Vagina (tissue), 2 donors: ENCODE results near the gene NUP210L. TPM values are rescaled to one million over a fixed set of nuclear protein-coding genes. Genes with fewer than 3 reads are reported as not detected.

Source experiments
- DNase-seq, 2 donors: peaks; one replicate each; pipeline ENCODE4 v3.0.0-alpha.2; 2017; ENCODE audit errors: extremely low spot score in 2 of 2
- H3K27ac ChIP-seq: fragments of 200-600 bp; sonication (generic); one replicate; pipeline ENCODE4 v1.5.1; 2019
- H3K27me3 ChIP-seq: fragments of 200-600 bp; sonication (generic); one replicate; pipeline ENCODE4 v1.5.1; 2019
- H3K36me3 ChIP-seq, 2 donors: fragments of 200-600 bp; sonication (generic); one replicate each; pipeline ENCODE4 v1.5.1; 2017 to 2019
- H3K4me1 ChIP-seq: fragments of 200-600 bp; sonication (generic); one replicate; pipeline ENCODE4 v1.5.1; 2019
- H3K4me3 ChIP-seq, 2 donors: fragments of 200-600 bp; sonication (generic); 1 replicate in 1 of 2; 2 replicates in 1 of 2; pipeline ENCODE4 v1.5.1; 2016 to 2019
- H3K9me3 ChIP-seq: fragments of 200-600 bp; sonication (generic); one replicate; pipeline ENCODE4 v1.5.1; 2019
- POLR2A ChIP-seq, 2 donors: fragments of 450-650 bp; IDR thresholded peaks; one replicate each; pipeline ENCODE4 v1.6.1; 2017; ENCODE audit warnings: antibody characterized with exemption in 2 of 2, mild to moderate bottlenecking in 2 of 2, moderate library complexity in 2 of 2
- POLR2AphosphoS5 ChIP-seq, 2 donors: sonication (generic); formaldehyde crosslinking; IDR thresholded peaks; one replicate each; pipeline ENCODE4 v1.9.0; 2017; ENCODE audit warnings: antibody characterized with exemption in 2 of 2, mild to moderate bottlenecking in 2 of 2, low read depth in 1 of 2; ENCODE audit not compliant: insufficient read depth in 1 of 2
- intact Hi-C: fragments of 100-400 bp; cut with DNase I; formaldehyde crosslinking; loops from one replicate; pipeline ENCODE4 v1.15.1; 2023
- total RNA-seq: library from RNA; depleted of rRNA; stranded (reverse); fragments of >200 nt; gene quantifications from one replicate; pipeline ENCODE4 v1.2.3, GENCODE V29; 2016
- TF ChIP-seq, protein P1 (sequence below), 3 experiments: fragments of 450-650 bp in 2 of 3; fragments of 200-600 bp in 1 of 3; sonication (generic) in 1 of 3; IDR thresholded peaks; one replicate each; pipeline ENCODE4 v1.5.1; 2017 to 2019; ENCODE audit warnings: antibody characterized with exemption in 3 of 3, mild to moderate bottlenecking in 2 of 3, moderate library complexity in 2 of 3

NUP210L gene
- total RNA-seq, 1 donor from 2014 or later: not detected

DNA sequence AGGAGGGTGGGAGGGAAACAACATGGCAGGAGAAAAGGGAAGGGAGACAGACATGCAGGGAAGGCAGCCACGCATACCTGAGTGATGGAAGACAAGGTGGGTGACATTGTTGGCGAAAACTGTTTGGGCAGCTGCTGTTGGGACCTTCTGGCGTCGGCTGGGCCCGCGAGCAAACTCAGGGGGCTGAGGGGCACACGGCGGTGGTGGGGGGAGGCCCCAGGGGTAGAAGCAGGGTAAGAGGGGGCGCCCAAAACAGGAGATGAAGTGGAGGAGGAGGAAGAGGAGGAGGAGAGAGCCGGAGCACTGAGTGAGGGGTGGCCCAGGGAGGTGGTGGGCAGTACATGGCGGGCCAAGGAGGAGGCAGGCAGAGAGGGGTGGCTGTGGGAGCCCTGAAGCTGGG, 203.7 kb downstream of the NUP210L start:
- no peak overlapping the region for H3K27ac ChIP-seq
- H3K4me1 ChIP-seq: peaks cover 26% of the 10 kb centered on the region
- no peak overlapping the region for H3K4me3 ChIP-seq
- no peak for DNase-seq
- no peaks in the 10 kb centered on the region for H3K27me3 ChIP-seq
- TF ChIP-seq POLR2A (IDR thresholded peaks at IDR 0.05) (no peak), POLR2AphosphoS5 (IDR thresholded peaks at IDR 0.05; ENCODE audit: insufficient read depth in 1 of 2, low read depth in 1 of 2) (no peak)
- TF ChIP-seq, protein P1, sequence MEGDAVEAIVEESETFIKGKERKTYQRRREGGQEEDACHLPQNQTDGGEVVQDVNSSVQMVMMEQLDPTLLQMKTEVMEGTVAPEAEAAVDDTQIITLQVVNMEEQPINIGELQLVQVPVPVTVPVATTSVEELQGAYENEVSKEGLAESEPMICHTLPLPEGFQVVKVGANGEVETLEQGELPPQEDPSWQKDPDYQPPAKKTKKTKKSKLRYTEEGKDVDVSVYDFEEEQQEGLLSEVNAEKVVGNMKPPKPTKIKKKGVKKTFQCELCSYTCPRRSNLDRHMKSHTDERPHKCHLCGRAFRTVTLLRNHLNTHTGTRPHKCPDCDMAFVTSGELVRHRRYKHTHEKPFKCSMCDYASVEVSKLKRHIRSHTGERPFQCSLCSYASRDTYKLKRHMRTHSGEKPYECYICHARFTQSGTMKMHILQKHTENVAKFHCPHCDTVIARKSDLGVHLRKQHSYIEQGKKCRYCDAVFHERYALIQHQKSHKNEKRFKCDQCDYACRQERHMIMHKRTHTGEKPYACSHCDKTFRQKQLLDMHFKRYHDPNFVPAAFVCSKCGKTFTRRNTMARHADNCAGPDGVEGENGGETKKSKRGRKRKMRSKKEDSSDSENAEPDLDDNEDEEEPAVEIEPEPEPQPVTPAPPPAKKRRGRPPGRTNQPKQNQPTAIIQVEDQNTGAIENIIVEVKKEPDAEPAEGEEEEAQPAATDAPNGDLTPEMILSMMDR (IDR thresholded peaks at IDR 0.05): no peak
- H3K9me3 ChIP-seq: no peaks in the 10 kb centered on the region
- H3K36me3 ChIP-seq: peaks cover 0 to 62% of the 10 kb centered on the region in 2 donors
- intact Hi-C loops: loop anchor here (10.0 kb wide), 1 partner anchor 276 kb away; the partner anchor contains the start of genes ILF2 and NPR1

- Histone ChIP-seq H3K27ac (peak within 1 kb of the TSS; percentile 99), H3K9me3 (no peaks in the 10 kb centered on the region), H3K27me3 (no peaks in the 10 kb centered on the region), H3K36me3 (peaks cover 0 to 51% of the 10 kb centered on the region in 2 donors), H3K4me1 (peaks cover 27% of the 10 kb centered on the region), H3K4me3 (peak within 1 kb of the TSS; percentile 73 to 89)
- no peak for DNase-seq
- intact Hi-C loops: loop anchor here (5.0 to 10.0 kb wide), 2 partner anchors 41 to 152 kb away; partner anchors contain the start of gene RAB13
- TF ChIP-seq POLR2A (IDR thresholded peaks at IDR 0.05) (no peak), POLR2AphosphoS5 (IDR thresholded peaks at IDR 0.05; ENCODE audit: insufficient read depth in 1 of 2, low read depth in 1 of 2) (peak; percentile 20 to 21)
- TF ChIP-seq, protein P1 (IDR thresholded peaks at IDR 0.05): peak; percentile 84 to 90 (median 86)
These were observed 208.1 kb downstream of the NUP210L start, which contains the start of gene DENND4B for GRCh38 chr1:153946622-153947241. DENND4B (minus strand) TSS chr1:153946718; CDS start chr1:153944374, 2,344 bp downstream.

- H3K4me1 ChIP-seq: peaks cover 27% of the 10 kb centered on the region
- H3K27ac ChIP-seq: peak overlapping the region; percentile 99
- intact Hi-C loops: loop anchor here (5.0 to 10.0 kb wide), 2 partner anchors 41 to 151 kb away; partner anchors contain the start of gene RAB13
- H3K27me3 ChIP-seq: no peaks in the 10 kb centered on the region
- peak overlapping the region; percentile 73 to 89 for H3K4me3 ChIP-seq
- H3K36me3 ChIP-seq: peaks cover 0 to 51% of the 10 kb centered on the region in 2 donors
- no peaks in the 10 kb centered on the region for H3K9me3 ChIP-seq
- TF ChIP-seq POLR2A (IDR thresholded peaks at IDR 0.05) (no peak), POLR2AphosphoS5 (IDR thresholded peaks at IDR 0.05; ENCODE audit: insufficient read depth in 1 of 2, low read depth in 1 of 2) (peak; percentile 31 to 85)
- TF ChIP-seq, protein P1 (IDR thresholded peaks at IDR 0.05): no peak
- DNase-seq: no peak
These were observed 208.9 kb downstream of the NUP210L start for GRCh38 chr1:153945795-153946621.

DNA sequence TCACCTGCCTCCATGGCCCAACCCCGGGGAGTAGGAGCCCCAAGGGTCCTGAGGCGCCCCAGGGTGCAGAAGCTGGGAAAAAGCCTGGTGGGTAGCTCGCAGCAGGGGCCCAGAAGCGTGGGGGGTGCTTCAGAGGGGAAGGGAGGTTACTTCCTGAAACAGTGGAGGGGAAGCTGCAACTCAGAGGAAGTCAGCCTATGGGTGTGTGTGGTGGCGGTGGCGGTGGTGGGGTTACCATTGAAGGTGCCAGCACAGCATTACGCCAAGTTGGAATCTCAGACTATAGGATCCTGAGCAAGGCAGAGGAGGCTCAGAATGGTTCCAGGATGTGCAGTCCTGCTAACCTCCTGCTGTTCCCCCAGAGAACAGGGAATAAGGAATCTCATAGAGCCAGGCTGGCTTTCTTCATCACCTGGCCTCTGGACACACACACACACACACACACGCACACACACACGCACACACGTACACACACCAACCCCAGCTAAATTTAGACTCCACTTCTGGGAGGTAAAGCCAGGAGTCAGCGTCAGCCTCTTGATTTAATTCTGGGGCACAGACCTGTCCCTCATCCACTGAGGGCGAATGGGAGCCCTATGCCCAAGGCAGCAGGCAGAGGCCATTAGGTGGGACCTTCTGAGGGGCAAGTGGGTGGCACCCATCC, 209.6 kb downstream of the NUP210L start:
- intact Hi-C loops: loop anchor here (5.0 to 10.0 kb wide), 2 partner anchors 42 to 150 kb away; partner anchors contain the start of gene RAB13
- Histone ChIP-seq H3K27ac (peak overlapping the region; percentile 99), H3K27me3 (no peaks in the 10 kb centered on the region), H3K9me3 (no peaks in the 10 kb centered on the region), H3K36me3 (peaks cover 0 to 51% of the 10 kb centered on the region in 2 donors), H3K4me3 (peak overlapping the region; percentile 73 to 89), H3K4me1 (peaks cover 27% of the 10 kb centered on the region)
- DNase-seq: no peak
- TF ChIP-seq, protein P1 (IDR thresholded peaks at IDR 0.05): no peak
- TF ChIP-seq POLR2A (IDR thresholded peaks at IDR 0.05) (peak in 1 of 2 donors; percentile 28), POLR2AphosphoS5 (IDR thresholded peaks at IDR 0.05; ENCODE audit: insufficient read depth in 1 of 2, low read depth in 1 of 2) (no peak)
